HG03060 (cell line): ENCODE data around the gene CT47C1.
A peak's percentile ranks its signal among the peaks of the same experiment; 100 is the strongest.

Experiments used
- ATAC-seq: cut with Tn5 transposase; IDR thresholded peaks from one replicate; pipeline ENCODE4 v1.9.1; 2021; ENCODE audit warnings: low read depth, moderate number of reproducible peaks; ENCODE audit not compliant: unreplicated experiment

The CT47C1 gene

DNA sequence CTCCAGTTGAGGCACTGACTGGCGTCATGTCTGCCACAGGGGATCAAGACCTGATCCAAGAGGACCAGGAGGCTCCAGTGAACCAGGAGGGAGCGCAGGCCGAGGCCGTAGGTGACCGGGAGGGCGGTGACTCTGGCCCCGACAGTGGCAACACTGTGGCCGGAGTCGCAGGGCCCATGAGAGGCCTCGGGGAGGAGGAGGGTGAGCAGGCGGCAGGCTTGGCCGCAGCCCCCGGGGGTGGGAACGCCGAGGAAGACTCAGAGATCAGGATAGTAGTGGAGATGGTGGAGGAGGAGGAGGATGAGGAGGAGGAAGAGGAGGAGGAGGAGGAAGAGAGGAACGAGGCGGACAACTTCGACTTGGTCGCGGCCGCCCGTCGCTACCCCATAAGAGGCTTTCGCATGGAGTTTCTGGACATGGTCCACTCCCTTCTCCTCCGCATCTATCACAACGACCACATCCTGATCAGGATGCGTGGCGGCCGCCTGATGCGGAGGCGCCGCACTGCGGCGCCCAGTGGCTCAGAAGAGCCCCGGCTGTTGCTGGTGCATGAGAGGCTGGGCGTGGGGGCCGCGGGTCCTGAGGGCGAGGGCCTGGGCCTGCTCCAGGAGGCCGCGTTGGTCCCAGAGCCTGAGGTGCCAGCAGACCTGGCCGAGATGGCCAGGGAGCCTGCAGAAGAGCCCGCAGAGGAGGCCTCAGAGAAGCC is 560 bp downstream of the CT47C1 start:
- no peak for ATAC-seq

DNA sequence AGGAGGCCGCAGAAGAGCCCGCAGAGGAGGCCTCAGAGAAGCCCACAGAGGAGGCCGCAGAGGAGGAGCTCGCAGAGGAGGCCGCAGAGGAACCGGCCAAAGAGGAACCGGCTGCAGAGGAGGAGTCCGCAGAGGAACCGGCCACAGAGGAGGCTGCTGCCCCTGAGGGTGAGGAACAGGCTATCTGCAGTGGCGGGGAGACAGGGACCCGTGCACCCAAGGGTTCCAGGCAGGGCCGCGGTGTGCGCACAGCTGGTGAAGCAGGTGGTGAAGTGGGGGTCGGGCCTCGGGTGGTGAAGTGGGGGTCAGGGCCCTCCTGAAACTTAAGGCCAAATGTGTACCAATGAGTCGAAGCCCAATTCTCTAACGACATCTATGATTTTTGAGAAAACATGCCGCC is 1.1 kb downstream of the CT47C1 start:
- ATAC-seq = no peak

DNA sequence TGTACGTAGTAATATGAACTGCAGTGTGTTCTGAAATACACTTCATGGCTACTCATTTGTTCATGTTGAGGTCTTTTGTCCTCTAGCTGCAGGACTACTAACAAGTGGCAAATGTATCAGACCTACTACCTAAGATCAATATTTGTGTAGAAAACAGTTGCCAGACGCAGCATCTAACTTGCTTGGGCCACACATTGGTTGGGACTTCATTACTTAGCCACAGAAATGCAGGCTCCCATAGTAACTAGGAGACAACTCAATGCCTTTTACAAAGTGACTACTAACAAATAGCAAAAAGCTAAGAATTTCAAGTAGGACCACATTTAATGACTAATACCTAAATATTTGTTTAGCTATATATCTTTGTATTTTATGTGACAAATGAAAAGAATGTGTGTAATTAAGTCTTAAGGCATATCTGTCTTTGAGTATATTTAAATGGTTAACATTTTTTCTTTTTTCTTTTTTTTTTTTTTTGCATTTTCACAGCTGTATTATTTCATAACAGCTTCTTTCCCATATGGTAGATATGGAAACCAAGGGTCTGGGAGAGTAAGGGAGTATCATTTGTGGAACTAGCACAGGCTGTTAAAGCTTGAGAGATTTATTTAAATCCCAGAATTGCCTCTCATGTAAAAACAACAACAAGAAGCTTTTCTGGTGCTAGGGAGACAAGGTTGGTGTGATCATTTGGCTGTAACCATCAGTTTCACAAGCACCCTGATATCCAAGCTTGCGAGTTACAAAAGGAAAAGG is 2.7 kb downstream of the CT47C1 start:
- ATAC-seq = no peak

DNA sequence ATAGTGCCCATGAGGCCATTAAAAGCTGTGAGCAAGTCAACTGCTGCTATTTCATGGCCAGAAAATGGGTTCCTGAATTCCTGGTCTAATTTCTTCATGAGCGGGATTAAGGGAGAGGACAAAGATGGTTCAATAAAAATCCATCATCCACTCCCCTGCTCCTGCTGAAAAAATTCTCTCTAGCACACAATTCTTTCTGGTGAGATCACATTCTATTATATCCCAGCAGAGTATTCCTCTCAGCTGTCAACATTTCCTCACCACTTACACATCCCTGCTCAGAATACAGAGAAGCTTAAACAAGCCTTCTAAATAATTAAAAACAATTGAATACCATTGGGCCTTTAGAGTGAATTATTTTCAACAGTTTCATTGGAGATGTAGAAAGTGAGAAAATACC is 9.5 kb downstream of the CT47C1 start:
- ATAC-seq = no peak

DNA sequence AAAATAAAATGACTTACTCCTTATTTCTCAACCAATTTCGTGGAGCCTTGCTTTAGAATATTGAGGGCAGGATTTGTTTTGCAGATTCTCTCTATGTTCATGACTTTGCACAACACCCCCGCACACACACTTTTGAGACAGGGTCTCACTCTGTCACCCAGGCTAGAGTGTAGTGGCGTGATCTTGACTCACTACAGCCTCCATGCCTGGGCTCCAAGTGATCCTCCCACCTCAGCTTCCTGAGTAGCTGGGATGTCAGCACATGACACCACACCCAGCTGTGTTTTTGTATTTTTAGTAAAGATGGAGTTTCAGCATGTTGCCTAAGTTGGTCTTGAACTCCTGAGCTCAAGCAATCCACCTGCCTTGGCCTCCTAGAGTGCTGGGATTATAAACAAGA is 12.0 kb downstream of the CT47C1 start:
- no peak for ATAC-seq

DNA sequence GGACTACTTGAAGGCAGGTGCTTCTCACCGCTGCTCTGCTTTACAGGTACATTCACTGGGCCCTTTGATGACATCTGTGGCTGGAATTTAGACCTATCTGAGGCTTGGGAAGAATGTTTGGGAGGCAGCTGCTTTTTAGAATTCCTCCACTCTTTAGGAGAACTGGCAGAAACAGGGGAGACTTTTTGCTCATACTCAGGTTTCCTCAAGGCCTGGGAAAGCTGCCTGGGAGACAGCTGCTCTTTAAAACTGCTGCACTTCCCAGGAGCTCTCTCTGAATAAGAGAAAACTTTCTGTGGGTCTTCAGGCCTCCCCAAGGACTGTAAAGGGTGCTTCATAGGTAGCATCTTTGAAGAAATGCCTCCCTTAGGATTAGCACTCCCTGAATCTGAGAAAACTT is 14.3 kb downstream of the CT47C1 start:
- no peak for ATAC-seq

DNA sequence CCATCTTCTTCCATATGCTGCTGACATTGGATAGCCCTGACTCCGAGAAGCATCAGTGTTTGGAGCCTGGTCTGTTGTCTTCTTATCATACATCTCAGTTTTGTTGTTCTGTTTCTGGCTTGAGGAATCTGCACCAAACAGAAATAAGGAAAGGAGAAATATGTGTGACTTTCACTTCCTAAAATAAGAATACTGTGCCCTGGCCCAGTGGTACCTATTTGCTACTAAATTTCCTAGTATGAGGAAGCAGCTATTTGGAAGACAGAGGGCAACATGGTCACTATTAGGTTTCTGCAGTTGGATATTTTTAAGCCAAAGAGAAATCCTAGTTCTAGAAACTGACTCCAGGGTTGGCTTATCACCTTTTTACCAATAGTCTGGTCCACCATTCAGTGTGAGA is 16.8 kb downstream of the CT47C1 start:
- no peak for ATAC-seq

DNA sequence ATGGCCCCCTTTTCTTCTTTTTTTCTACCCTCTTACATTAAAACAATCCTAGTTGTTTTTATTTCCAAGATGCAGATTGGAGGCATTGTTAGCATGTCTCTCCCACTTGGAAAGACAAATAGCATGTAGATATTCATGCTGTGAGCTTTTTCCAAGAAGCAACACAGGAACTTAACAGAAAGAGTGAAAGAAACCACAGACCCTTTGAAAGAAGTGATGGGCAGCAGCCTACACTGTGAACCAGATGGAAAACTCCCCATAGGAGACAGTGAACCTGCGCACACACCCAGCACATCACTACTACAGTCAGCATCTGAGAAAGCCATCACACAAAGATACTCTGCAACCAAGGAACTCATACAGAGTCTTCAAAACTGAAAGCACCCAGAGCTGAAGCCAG is 17.8 kb downstream of the CT47C1 start:
- no peak for ATAC-seq

DNA sequence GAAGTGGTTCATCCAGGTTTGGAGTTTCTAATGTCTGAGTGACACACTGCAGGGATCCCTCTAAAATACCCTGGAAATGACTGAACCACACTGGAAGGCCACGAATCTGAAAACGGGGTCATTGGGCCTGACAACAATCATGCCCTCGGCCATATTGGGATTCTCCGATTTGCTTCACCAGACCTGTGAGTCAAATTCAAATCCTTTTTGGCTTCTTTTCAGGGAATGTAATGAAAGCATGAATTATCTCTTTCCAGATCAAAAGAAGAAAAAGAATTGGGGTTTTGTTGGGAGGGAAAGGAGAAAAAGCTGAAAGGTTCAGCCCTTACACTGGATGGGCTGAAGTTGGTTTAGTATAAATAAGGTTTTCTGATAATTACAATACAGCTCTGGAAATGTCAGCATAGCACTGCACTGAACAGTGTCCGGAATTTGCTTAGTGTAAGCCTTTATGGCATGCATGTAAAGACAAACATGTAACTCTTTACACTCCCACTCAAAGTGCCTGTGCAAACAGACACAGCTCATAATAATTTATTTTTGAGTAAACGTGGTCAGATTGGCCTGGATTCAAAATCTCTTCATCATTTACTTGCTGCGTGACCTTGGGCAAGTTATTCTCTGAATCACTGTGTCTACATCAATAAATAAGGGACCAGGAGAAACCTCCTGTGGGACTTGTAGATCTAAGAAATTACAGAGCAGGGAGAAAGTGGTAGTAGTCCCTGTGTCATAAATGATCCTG is 21.4 kb downstream of the CT47C1 start:
- ATAC-seq = no peak

DNA sequence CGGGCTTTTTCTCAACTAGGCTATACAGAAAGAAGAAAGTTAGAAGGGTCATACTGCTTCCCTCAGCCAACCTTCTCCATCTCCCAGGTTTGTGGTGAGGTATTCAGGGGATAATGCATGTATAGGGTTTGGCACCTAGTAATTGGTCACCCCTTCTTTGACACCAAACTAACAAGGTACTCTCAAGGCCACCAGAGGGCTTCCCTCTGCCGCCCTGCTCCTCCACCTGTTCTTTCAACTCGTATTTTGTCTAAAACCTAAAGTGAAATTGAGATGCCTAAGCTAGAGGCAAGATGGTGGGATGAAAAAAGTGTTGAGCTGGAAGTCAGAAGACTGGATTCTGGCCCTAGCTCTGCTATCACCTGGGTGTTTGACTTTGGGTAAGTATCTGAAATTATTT is 22.0 kb downstream of the CT47C1 start:
- ATAC-seq = no peak

DNA sequence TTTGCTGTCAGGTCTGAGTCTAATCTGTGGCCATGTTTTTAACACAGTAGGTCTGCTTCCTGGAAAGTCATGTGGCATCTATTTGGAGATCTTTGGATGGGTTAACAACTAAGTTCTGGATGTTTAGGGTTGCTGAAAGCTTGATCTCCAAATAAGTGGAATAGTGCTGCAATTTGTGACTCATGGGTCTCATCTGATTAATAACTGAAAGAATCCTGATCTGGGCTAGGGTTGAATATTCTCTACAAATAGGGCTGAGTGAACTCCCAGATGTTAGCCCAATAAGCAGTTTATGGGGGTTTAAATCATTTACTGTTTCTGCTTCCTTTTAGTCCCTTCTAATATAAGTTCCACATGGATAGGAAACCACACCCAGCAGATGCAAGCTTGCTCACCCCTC is 23.1 kb downstream of the CT47C1 start:
- no peak for ATAC-seq

DNA sequence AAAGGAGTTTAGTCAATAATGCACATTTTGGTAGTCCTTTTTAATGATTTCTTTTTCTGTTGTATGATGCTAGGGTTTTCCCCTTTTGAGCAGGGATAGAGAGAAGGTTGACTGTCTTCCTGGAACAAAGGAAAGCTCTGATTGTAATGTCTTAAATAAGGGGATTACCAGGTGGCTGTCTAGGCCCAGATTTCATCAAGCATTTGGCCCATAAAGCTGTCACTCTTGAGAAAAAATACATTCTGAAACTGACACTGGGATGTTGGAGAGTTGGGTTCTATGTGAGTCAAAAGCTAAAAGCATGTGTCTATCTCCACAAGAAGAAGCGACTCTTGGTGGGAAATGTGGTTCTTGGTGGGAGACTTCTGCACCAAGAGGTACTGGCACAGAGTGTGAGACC is 28.4 kb downstream of the CT47C1 start:
- no peak for ATAC-seq

DNA sequence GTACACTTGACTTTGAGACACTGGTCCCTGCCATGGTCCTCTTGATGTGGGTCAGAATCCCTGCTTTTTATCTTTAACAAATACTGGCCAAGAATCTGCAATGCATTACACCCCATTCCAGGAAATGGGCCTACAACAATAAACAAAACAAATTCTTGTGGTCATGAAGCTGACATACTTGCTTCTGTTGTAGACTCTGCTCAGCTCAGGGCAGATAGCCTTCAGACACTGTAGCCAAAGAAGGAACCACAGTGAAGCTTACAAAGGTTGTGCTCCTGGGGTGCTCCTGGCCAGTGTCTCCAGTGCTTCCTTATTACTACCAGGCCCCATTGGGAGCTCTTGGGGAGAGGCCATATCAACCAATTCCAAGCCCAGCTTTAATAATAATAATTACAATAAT is 33.0 kb downstream of the CT47C1 start:
- no peak for ATAC-seq

DNA sequence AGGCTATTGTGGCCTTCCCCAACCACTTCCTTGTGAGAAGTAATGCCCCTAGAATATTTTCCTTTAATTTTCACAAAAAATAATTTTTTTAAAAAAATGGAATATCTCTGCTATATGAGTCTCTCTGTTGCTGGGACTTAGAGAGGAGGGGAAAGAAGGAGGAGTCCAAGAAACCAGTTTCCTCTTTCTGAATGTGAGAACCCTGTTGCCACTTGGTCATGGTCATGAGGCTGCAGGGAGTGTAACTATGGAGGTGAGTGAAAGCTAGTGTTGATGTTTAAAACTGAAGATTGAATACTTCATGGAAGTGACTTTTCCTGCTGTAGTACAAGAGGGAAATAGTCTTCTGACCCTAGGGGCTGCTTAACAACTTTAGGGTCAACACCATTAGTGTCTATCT is 34.4 kb downstream of the CT47C1 start:
- no peak for ATAC-seq

DNA sequence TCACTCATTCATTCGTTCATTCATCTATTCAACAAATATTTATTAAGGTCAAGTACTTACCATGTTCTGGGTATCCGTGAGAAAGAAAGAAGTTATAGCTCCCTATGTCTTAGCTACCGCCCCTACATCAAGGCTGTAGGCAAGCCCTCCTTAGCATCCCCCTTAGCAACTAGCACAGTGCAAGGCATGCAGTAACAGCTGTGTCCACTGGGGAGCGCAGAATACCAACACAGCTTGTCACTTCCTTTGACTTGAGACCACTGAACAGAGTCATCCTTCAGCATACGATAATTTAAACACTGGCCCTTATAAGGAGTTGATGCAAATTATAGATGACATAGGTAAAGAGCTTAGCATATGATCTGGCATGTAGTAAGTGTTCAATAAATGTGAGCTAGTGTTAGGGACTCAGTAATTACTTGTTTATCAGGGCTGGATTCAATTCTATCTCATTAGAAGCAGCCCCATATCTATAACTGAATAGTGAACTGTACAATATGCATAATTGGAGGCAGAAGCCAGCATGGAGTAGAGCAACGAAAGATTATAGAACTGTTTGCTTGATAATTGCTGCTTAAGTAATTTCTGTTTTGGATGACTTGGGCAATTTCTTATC is 46.1 kb downstream of the CT47C1 start:
- peak; percentile 75 for ATAC-seq

DNA sequence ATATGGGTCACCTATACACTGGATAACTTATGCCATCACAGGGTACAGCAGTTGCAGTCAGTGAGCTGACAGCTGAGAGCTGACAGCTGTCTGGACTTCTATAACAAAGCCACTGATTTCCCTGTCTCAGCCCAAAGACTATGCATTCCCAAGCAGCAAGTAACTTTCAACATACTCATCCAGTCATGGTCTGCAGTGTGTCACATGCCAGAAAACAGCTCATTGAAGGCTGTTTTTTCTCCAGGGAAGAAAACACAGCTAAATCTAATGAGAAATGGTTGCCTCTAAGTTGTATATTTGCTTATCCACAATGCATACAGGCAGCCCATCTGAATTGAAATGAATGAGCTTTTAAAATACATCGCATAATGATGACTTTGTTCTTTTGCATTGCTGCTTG is 48.5 kb downstream of the CT47C1 start:
- no peak for ATAC-seq
